Neural cell (in vitro differentiated cells): ENCODE data around the gene FAM171A1.

Experiments
- POLR2AphosphoS5 ChIP-seq: IDR thresholded peaks from 2 replicates; pipeline ENCODE4 v1.6.1; 2012
- TF ChIP-seq, protein P1 (sequence below): fragments of 450-650 bp; IDR thresholded peaks from 2 replicates; pipeline ENCODE4 v1.5.1; 2014; ENCODE audit warnings: antibody characterized with exemption, mild to moderate bottlenecking, moderate library complexity; ENCODE audit not compliant: poor library complexity, severe bottlenecking

- TF ChIP-seq POLR2AphosphoS5 = no peak
- TF ChIP-seq, protein P1, sequence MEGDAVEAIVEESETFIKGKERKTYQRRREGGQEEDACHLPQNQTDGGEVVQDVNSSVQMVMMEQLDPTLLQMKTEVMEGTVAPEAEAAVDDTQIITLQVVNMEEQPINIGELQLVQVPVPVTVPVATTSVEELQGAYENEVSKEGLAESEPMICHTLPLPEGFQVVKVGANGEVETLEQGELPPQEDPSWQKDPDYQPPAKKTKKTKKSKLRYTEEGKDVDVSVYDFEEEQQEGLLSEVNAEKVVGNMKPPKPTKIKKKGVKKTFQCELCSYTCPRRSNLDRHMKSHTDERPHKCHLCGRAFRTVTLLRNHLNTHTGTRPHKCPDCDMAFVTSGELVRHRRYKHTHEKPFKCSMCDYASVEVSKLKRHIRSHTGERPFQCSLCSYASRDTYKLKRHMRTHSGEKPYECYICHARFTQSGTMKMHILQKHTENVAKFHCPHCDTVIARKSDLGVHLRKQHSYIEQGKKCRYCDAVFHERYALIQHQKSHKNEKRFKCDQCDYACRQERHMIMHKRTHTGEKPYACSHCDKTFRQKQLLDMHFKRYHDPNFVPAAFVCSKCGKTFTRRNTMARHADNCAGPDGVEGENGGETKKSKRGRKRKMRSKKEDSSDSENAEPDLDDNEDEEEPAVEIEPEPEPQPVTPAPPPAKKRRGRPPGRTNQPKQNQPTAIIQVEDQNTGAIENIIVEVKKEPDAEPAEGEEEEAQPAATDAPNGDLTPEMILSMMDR = no peak
Measured at GRCh38 chr10:15391491-15391890, 20.4 kb upstream of the FAM171A1 start.
